Ovary (tissue), 3 donors: ENCODE data around the gene RBM5.

Experiments
- EP300 ChIP-seq: sonication (generic); formaldehyde crosslinking; IDR thresholded peaks from one replicate; pipeline ENCODE4 v1.6.1; 2017; ENCODE audit warnings: antibody characterized with exemption
- TF ChIP-seq, protein P1 (sequence below), 3 donors: fragments of 450-650 bp in 2 of 3; fragments of 200-600 bp in 1 of 3; IDR thresholded peaks; one replicate each; pipeline versions ENCODE4 v1.5.1 to v1.8.0; 2016 to 2022; ENCODE audit warnings: antibody characterized with exemption in 3 of 3, mild to moderate bottlenecking in 1 of 3
- donor health status: DM: no; HTN: no; CAD: no.

DNA sequence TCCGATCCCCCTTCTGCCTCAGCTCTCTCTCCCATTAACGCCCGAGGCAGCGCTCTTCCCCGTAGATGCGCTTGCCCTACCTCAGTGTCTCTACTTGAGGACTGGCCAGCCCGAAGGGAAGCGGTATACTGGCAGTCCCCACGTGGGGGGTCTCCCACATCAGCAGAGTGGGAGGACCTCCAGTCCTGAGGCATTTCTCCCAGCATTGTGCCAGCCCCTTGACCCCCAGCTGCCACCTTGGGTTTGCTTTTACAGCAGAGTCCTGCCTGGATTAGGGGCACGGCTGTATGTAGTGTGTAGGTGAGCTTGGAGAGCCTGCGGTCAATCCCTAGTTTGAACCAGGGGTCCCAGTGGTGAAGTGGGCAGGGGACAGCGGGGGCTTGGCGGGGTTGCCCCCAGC, 67.2 kb downstream of the RBM5 start:
- no peak for TF ChIP-seq EP300
- TF ChIP-seq, protein P1, sequence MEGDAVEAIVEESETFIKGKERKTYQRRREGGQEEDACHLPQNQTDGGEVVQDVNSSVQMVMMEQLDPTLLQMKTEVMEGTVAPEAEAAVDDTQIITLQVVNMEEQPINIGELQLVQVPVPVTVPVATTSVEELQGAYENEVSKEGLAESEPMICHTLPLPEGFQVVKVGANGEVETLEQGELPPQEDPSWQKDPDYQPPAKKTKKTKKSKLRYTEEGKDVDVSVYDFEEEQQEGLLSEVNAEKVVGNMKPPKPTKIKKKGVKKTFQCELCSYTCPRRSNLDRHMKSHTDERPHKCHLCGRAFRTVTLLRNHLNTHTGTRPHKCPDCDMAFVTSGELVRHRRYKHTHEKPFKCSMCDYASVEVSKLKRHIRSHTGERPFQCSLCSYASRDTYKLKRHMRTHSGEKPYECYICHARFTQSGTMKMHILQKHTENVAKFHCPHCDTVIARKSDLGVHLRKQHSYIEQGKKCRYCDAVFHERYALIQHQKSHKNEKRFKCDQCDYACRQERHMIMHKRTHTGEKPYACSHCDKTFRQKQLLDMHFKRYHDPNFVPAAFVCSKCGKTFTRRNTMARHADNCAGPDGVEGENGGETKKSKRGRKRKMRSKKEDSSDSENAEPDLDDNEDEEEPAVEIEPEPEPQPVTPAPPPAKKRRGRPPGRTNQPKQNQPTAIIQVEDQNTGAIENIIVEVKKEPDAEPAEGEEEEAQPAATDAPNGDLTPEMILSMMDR (IDR thresholded peaks at IDR 0.05), result no peak
